Endothelial cell of umbilical vein (primary cell): ENCODE results near the gene CORO2B. TPM values are rescaled to one million over a fixed set of nuclear protein-coding genes. Genes with fewer than 3 reads are reported as not detected.

ENCODE experiments used
- BruUV-seq: library from RNA; stranded (reverse); fragments of 400-500 nt; replicated peaks from 2 replicates; lab custom pipeline; 2021; lab: Mats Ljungman, UMichigan
- CTCF ChIA-PET: fragments of 300-600, 350-600 bp; sonication (Branson Sonifier 250); formaldehyde crosslinking; loops from one replicate; lab custom pipeline; 2021; ENCODE audit warnings: antibody characterized with exemption, inconsistent platforms; lab: Charles Lee
- POLR2A ChIA-PET: fragments of 300-600, 350-600 bp; sonication (Branson Sonifier 250); formaldehyde crosslinking; loops from one replicate; lab custom pipeline; 2021; ENCODE audit warnings: antibody characterized with exemption, inconsistent platforms; lab: Charles Lee
- DNase-seq: peaks from one replicate; pipeline ENCODE4 v3.0.0-alpha.2; 2011; ENCODE audit warnings: low read depth, low spot score
- FAIRE-seq: peaks from 2 replicates; lab custom pipeline; 2011; peaks lifted over from hg19 to GRCh38; lab: Jason Lieb, UNC
- H2AFZ ChIP-seq: 2 replicates; pipeline ENCODE4 v1.6.0; 2012; ENCODE audit warnings: low read depth, low read length, control low read depth, inconsistent platforms
- H3K27ac ChIP-seq: 2 replicates; pipeline ENCODE4 v1.5.1; 2011; ENCODE audit warnings: low read depth, mild to moderate bottlenecking, control low read depth, low read length, moderate library complexity; ENCODE audit not compliant: insufficient read depth
- H3K27me3 ChIP-seq, 2 experiments: 2 replicates each; pipeline versions ENCODE4 v1.6.0 to v1.6.1; 2011; ENCODE audit warnings: low read length in 2 of 2, mixed read lengths in 1 of 2; ENCODE audit not compliant: control insufficient read depth in 2 of 2, insufficient read depth in 2 of 2
- H3K36me3 ChIP-seq, 2 experiments: 2 replicates in 1 of 2; 3 replicates in 1 of 2; pipeline ENCODE4 v1.5.1; 2011; ENCODE audit warnings: low read length in 2 of 2, mild to moderate bottlenecking in 1 of 2, moderate library complexity in 1 of 2; ENCODE audit not compliant: control insufficient read depth in 2 of 2, insufficient read depth in 2 of 2; ENCODE audit errors: extremely low read depth in 1 of 2
- H3K4me1 ChIP-seq: 3 replicates; pipeline ENCODE4 v1.5.1; 2011; ENCODE audit warnings: mild to moderate bottlenecking, low read length; ENCODE audit not compliant: control insufficient read depth, insufficient read depth; ENCODE audit errors: extremely low read depth
- H3K4me2 ChIP-seq: 2 replicates; pipeline ENCODE4 v1.6.1; 2011; ENCODE audit warnings: low read length, control low read depth, mixed read lengths; ENCODE audit not compliant: insufficient read depth
- H3K4me3 ChIP-seq, 3 experiments: fragments of 200-600 bp in 1 of 3; sonication (generic), shearing (Covaris generic) in 1 of 3; replicated peaks in 1 of 3; 2 replicates each; pipeline ENCODE4 v1.5.1; 2011 to 2016; ENCODE audit warnings: control low read depth in 3 of 3, low read length in 3 of 3, mild to moderate bottlenecking in 2 of 3, inconsistent platforms in 1 of 3, low read depth in 1 of 3, moderate library complexity in 1 of 3; ENCODE audit not compliant: insufficient read depth in 1 of 3
- H3K79me2 ChIP-seq: 2 replicates; pipeline ENCODE4 v1.6.0; 2012; ENCODE audit warnings: low read length, inconsistent platforms; ENCODE audit not compliant: control insufficient read depth, insufficient read depth
- H3K9ac ChIP-seq: replicated peaks from 2 replicates; pipeline ENCODE3; 2011; ENCODE audit warnings: low read length, control low read depth; ENCODE audit not compliant: insufficient read depth; ENCODE audit errors: extremely low read depth
- H3K9me1 ChIP-seq: replicated peaks from 3 replicates; pipeline ENCODE4 v1.6.0; 2011; ENCODE audit warnings: mild to moderate bottlenecking, low read length; ENCODE audit not compliant: control insufficient read depth, insufficient read depth; ENCODE audit errors: extremely low read depth
- H3K9me3 ChIP-seq: replicated peaks from 2 replicates; pipeline ENCODE4 v1.5.1; 2012; ENCODE audit warnings: low read length, inconsistent platforms; ENCODE audit not compliant: control insufficient read depth, insufficient read depth
- H4K20me1 ChIP-seq: replicated peaks from 2 replicates; pipeline ENCODE3; 2011; ENCODE audit warnings: mild to moderate bottlenecking, low read length; ENCODE audit not compliant: control insufficient read depth, insufficient read depth; ENCODE audit errors: extremely low read depth
- CTCF ChIP-seq, 2 donors: IDR thresholded peaks; 1 replicate in 1 of 2; 2 replicates in 1 of 2; pipeline ENCODE4 v1.5.1; 2011; ENCODE audit warnings: low read length in 2 of 2, mild to moderate bottlenecking in 2 of 2, moderate library complexity in 2 of 2, control low read depth in 1 of 2, inconsistent platforms in 1 of 2, low read depth in 1 of 2; ENCODE audit not compliant: insufficient read depth in 1 of 2; ENCODE audit errors: extremely low read depth in 1 of 2
- EZH2 ChIP-seq: IDR thresholded peaks from 2 replicates; pipeline ENCODE4 v1.6.1; 2012; ENCODE audit warnings: borderline replicate concordance, low read depth, mild to moderate bottlenecking, moderate library complexity, low read length, inconsistent platforms; ENCODE audit not compliant: severe bottlenecking
- FOS ChIP-seq: IDR thresholded peaks from 2 replicates; pipeline ENCODE4 v1.6.1; 2011; ENCODE audit warnings: mild to moderate bottlenecking, low read length, moderate library complexity, borderline replicate concordance; ENCODE audit not compliant: insufficient read depth
- GATA2 ChIP-seq: IDR thresholded peaks from 2 replicates; pipeline ENCODE4 v1.7.0; 2011; ENCODE audit warnings: low read depth, mild to moderate bottlenecking, moderate library complexity, mixed read lengths, low read length; ENCODE audit not compliant: insufficient read length, insufficient read depth
- JUN ChIP-seq: IDR thresholded peaks from 2 replicates; pipeline ENCODE4 v1.6.1; 2011; ENCODE audit warnings: borderline replicate concordance, low read depth; ENCODE audit not compliant: insufficient read length, insufficient read depth
- MYC ChIP-seq: IDR thresholded peaks from one replicate; pipeline ENCODE4 v1.6.1; 2011; ENCODE audit warnings: mild to moderate bottlenecking, low read depth, low read length
- POLR2A ChIP-seq: IDR thresholded peaks from 2 replicates; pipeline ENCODE4 v1.6.1; 2012; ENCODE audit warnings: low read depth, mild to moderate bottlenecking, control low read depth, low read length
- POLR2AphosphoS5 ChIP-seq: IDR thresholded peaks from 2 replicates; pipeline ENCODE4 v1.6.1; 2012; ENCODE audit warnings: low read depth, mild to moderate bottlenecking, control low read depth, low read length, moderate library complexity; ENCODE audit not compliant: insufficient read depth
- dilution Hi-C: fragments of 300-500 bp; cut with MboI; formaldehyde crosslinking; loops from one replicate; pipeline ENCODE4 v1.15.0; 2019; ENCODE audit warnings: low sequenced_read_pairs; ENCODE audit not compliant: extremely low pct_ligation_motif_present
- intact Hi-C: fragments of 100-400 bp; cut with micrococcal nuclease; formaldehyde crosslinking; loops from one replicate; pipeline ENCODE4 v1.10.0; 2022
- polyA plus RNA-seq, 4 experiments: library from polyadenylated mRNA; depleted of rRNA in 3 of 4; stranded (reverse) in 3 of 4; unstranded in 1 of 4; fragments of >200 nt; gene quantifications; 2 replicates each; pipeline versions ENCODE4 v1.2.1 to v1.2.3, GENCODE V29; 2011 to 2012; ENCODE audit warnings: missing spikeins in 1 of 4
- total RNA-seq: library from RNA; stranded (reverse); gene quantifications from 2 replicates; pipeline ENCODE4 v1.2.3, GENCODE V29; 2021
- TF ChIP-seq, protein P1 (sequence below): IDR thresholded peaks from 2 replicates; pipeline ENCODE4 v1.6.1; 2011; ENCODE audit not compliant: insufficient read depth, insufficient read length

CORO2B gene
- total and polyA plus RNA-seq, 2 donors (not counting 3 experiments of a cell fraction or from before 2014, with no cell fraction given): 2.4 to 3.7 TPM

- Histone ChIP-seq H3K27ac (no peak overlapping the region), H4K20me1 (no peaks in the 10 kb centered on the region), H3K9me1 (no peaks in the 10 kb centered on the region), H3K27me3 (peaks cover 0 to 2% of the 10 kb centered on the region in 2 experiments), H3K4me3 (no peak overlapping the region), H3K36me3 (no peaks in the 10 kb centered on the region), H3K9ac (no peak overlapping the region), H3K4me2 (no peak overlapping the region), H3K4me1 (no peaks in the 10 kb centered on the region), H2AFZ (no peak overlapping the region), H3K9me3 (no peaks in the 10 kb centered on the region), H3K79me2 (no peaks in the 10 kb centered on the region)
- intact Hi-C loops (no loop called here), dilution Hi-C loops (no loop called here)
- no peak for TF ChIP-seq JUN
- TF ChIP-seq MYC: no peak
- no peak for TF ChIP-seq POLR2AphosphoS5
- TF ChIP-seq, protein P1, sequence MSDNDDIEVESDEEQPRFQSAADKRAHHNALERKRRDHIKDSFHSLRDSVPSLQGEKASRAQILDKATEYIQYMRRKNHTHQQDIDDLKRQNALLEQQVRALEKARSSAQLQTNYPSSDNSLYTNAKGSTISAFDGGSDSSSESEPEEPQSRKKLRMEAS: no peak
- TF ChIP-seq EZH2: no peak
- no peak for TF ChIP-seq FOS
- no peak for TF ChIP-seq GATA2
- TF ChIP-seq POLR2A: no peak
- TF ChIP-seq CTCF (IDR thresholded peaks at IDR 0.05; ENCODE audit: extremely low read depth in 1 of 2, insufficient read depth in 1 of 2, low read depth in 1 of 2, low read length in 2 of 2): no peak
- ChIA-PET POLR2A (no interaction called here), CTCF (no interaction called here)
- DNase-seq: no peak
- no peak for FAIRE-seq
- BruUV-seq: no TSS peak
Observed at GRCh38 chr15:68595260-68595564, 16.4 kb downstream of the CORO2B start.
